Fibroblast of lung (primary cell): ENCODE results near the gene CCT8.

ENCODE experiments used
- EZH2 ChIP-seq: IDR thresholded peaks from 2 replicates; pipeline ENCODE4 v1.5.1; 2012; ENCODE audit warnings: low read length, control low read depth, mild to moderate bottlenecking; ENCODE audit errors: missing control alignments
- TF ChIP-seq, protein P1 (sequence below), 2 donors: IDR thresholded peaks in 1 of 2; conservative IDR thresholded peaks in 1 of 2; 1 replicate in 1 of 2; 2 replicates in 1 of 2; pipeline ENCODE4 v1.5.1; 2011 to 2012; ENCODE audit warnings: low read length in 2 of 2, control low read depth in 1 of 2, inconsistent platforms in 1 of 2, low read depth in 1 of 2, mild to moderate bottlenecking in 1 of 2

DNA sequence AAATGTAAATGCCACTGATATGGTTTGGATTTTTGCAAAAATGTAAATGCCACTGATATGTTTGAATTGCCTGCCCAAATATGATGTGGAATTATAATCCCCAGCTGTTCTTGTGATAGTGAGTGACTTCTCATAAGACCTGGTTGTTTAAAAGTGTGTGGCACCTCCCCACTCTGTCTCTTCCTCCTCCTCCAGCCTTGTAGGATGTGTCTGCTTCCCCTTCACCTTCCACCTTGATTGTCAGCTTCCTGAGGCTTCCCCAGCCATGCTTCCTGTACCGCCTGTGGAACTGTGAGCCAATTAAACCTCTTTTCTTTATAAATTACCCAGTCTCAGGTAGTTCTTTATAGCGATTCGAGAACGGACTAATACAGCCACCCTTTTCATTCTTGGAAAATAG is 1.3 kb upstream of the CCT8 start:
- TF ChIP-seq, protein P1, sequence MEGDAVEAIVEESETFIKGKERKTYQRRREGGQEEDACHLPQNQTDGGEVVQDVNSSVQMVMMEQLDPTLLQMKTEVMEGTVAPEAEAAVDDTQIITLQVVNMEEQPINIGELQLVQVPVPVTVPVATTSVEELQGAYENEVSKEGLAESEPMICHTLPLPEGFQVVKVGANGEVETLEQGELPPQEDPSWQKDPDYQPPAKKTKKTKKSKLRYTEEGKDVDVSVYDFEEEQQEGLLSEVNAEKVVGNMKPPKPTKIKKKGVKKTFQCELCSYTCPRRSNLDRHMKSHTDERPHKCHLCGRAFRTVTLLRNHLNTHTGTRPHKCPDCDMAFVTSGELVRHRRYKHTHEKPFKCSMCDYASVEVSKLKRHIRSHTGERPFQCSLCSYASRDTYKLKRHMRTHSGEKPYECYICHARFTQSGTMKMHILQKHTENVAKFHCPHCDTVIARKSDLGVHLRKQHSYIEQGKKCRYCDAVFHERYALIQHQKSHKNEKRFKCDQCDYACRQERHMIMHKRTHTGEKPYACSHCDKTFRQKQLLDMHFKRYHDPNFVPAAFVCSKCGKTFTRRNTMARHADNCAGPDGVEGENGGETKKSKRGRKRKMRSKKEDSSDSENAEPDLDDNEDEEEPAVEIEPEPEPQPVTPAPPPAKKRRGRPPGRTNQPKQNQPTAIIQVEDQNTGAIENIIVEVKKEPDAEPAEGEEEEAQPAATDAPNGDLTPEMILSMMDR (conservative IDR thresholded peaks at IDR 0.05 in 1 of 2, IDR thresholded peaks at IDR 0.05 in 1 of 2; ENCODE audit: low read depth in 1 of 2, low read length in 2 of 2): no peak
- no peak for TF ChIP-seq EZH2
